Testis (tissue), 3 donors: ENCODE measurements around the gene EZH2. TPM values are rescaled to one million over a fixed set of nuclear protein-coding genes. Genes with fewer than 3 reads are reported as not detected.
A peak's percentile ranks its signal among the peaks of the same experiment; 100 is the strongest.

Experiments
- DNase-seq: peaks from one replicate; pipeline ENCODE4 v3.0.0-alpha.2; 2019
- H3K27ac ChIP-seq, 2 donors: fragments of 200-600 bp; sonication (generic); one replicate each; pipeline ENCODE4 v1.5.1; 2019
- H3K27me3 ChIP-seq: fragments of 200-600 bp; sonication (generic); one replicate; pipeline ENCODE4 v1.5.1; 2019
- H3K36me3 ChIP-seq: fragments of 200-600 bp; sonication (generic); one replicate; pipeline ENCODE4 v1.5.1; 2017; ENCODE audit warnings: low read depth; ENCODE audit errors: missing control alignments
- H3K4me1 ChIP-seq: fragments of 200-600 bp; sonication (generic); one replicate; pipeline ENCODE4 v1.5.1; 2019
- H3K4me3 ChIP-seq, 2 donors: fragments of 200-600 bp; sonication (generic); one replicate each; pipeline ENCODE4 v1.5.1; 2017 to 2019
- H3K9me3 ChIP-seq: fragments of 200-600 bp; sonication (generic); one replicate; pipeline ENCODE4 v1.5.1; 2017
- CTCF ChIP-seq, 3 experiments: fragments of 450-650 bp in 2 of 3; fragments of 200-600 bp in 1 of 3; sonication (generic) in 1 of 3; IDR thresholded peaks; one replicate each; pipeline ENCODE4 v1.5.1; 2016 to 2019; ENCODE audit warnings: antibody characterized with exemption in 3 of 3, mild to moderate bottlenecking in 2 of 3, moderate library complexity in 1 of 3
- POLR2A ChIP-seq: fragments of 450-650 bp; IDR thresholded peaks from one replicate; pipeline ENCODE4 v1.6.1; 2017; ENCODE audit warnings: antibody characterized with exemption, mild to moderate bottlenecking, moderate library complexity
- WGBS, 2 donors: methylation state at CpG; one replicate each; pipeline ENCODE4 v1.1.5; 2018; 5-methylcytosine and 5-hydroxymethylcytosine counted together
- intact Hi-C: fragments of 100-400 bp; cut with DNase I; formaldehyde crosslinking; loops from one replicate; pipeline ENCODE4 v1.15.1; 2023; ENCODE audit warnings: low total_unique reads
- polyA plus RNA-seq: library from polyadenylated mRNA; stranded (reverse); fragments of 350-450 nt; fragmentation: Illumina TruSeq; extraction: RNeasy Lipid Tissue Mini Kit (QIAGEN cat#74804); gene quantifications from one replicate; pipeline ENCODE4 v1.2.3, GENCODE V29; 2014; ENCODE audit warnings: low read depth, low replicate concordance; ENCODE audit not compliant: insufficient read depth
- total RNA-seq, 2 donors: library from RNA; depleted of rRNA; stranded (reverse); fragments of >200 nt; gene quantifications; one replicate each; pipeline ENCODE4 v1.2.3, GENCODE V29; 2016

The EZH2 gene
- total and polyA plus RNA-seq, 3 donors from 2014 or later, result 27.0 to 60.3 (median 36.0) TPM

DNA sequence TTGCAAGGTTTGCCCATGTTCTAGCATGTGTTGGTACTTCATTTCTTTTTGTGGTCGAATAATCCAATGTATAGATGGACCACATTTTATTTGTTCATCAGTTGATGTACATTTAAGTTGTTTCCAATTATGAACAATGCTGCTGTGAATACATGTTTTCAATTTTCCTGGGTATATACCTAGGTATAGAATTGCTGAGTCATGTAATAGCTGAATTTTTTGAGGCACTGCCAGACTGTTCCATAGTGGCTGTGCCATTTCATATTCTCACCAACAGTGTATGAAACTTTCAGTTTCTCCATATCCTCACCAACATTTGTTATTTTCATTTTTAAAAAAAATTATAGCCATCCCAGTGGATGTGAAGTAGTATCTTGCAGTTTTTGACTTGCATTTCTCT is 90.5 kb downstream of the EZH2 start:
- WGBS, 2 donors, result 94 to 100% methylated on average over 1 of the region's 1 CpG
- no peak overlapping the region for H3K27ac ChIP-seq
- H3K36me3 ChIP-seq, result no peaks in the 10 kb centered on the region
- intact Hi-C loops, result no loop called here
- H3K4me3 ChIP-seq, result no peak overlapping the region
- DNase-seq, result no peak
- no peaks in the 10 kb centered on the region for H3K27me3 ChIP-seq
- no peaks in the 10 kb centered on the region for H3K9me3 ChIP-seq
- TF ChIP-seq CTCF (IDR thresholded peaks at IDR 0.05) (no peak), POLR2A (no peak)
- H3K4me1 ChIP-seq, result no peaks in the 10 kb centered on the region

GRCh38 chr7:148791546-148791945 is 92.5 kb downstream of the EZH2 start:
- H3K4me1 ChIP-seq, result no peaks in the 10 kb centered on the region
- no peaks in the 10 kb centered on the region for H3K27me3 ChIP-seq
- peak overlapping the region in 1 of 2 donors; percentile 1 for H3K27ac ChIP-seq
- no peak for DNase-seq
- H3K4me3 ChIP-seq, result no peak overlapping the region
- 81 to 84% methylated on average over 15 of the region's 15 CpGs for WGBS, 2 donors
- H3K36me3 ChIP-seq, result no peaks in the 10 kb centered on the region
- TF ChIP-seq POLR2A (no peak), CTCF (IDR thresholded peaks at IDR 0.05) (no peak)
- H3K9me3 ChIP-seq, result no peaks in the 10 kb centered on the region
- intact Hi-C loops, result no loop called here

DNA sequence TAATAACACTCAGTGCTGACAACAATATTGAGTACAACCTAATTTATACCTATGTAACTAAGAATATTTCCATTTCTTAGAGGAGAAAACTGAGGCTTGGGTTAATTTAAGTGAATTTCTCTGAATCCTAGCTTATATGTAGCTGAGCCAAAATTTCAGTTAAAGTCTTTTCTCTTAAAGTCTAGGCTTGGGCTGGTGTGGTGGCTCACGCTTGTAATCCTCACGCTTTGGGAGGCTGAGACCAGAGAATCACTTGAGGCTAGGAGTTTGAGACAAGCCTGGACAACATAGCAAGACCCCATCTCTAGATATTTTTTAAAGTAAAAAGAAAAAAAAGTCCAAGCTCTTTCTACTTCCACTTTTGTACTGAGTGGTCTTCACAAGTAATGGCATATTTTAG is 93.2 kb downstream of the EZH2 start:
- no peaks in the 10 kb centered on the region for H3K27me3 ChIP-seq
- no peak for DNase-seq
- no peak overlapping the region for H3K27ac ChIP-seq
- no peak for TF ChIP-seq CTCF (IDR thresholded peaks at IDR 0.05)
- TF ChIP-seq POLR2A, result no peak
- H3K9me3 ChIP-seq, result no peaks in the 10 kb centered on the region
- WGBS, 2 donors, result 96 to 97% methylated on average over 2 of the region's 2 CpGs
- H3K4me1 ChIP-seq, result no peaks in the 10 kb centered on the region
- no peak overlapping the region for H3K4me3 ChIP-seq
- intact Hi-C loops, result no loop called here
- H3K36me3 ChIP-seq, result no peaks in the 10 kb centered on the region

GRCh38 chr7:148790131-148790726 is 93.9 kb downstream of the EZH2 start:
- WGBS, 2 donors, result 81 to 83% methylated on average over 8 of the region's 8 CpGs
- intact Hi-C loops, result no loop called here
- TF ChIP-seq CTCF (IDR thresholded peaks at IDR 0.05) (no peak), POLR2A (no peak)
- H3K9me3 ChIP-seq, result no peaks in the 10 kb centered on the region
- H3K27ac ChIP-seq, result no peak overlapping the region
- H3K4me1 ChIP-seq, result no peaks in the 10 kb centered on the region
- no peak for DNase-seq
- H3K36me3 ChIP-seq, result no peaks in the 10 kb centered on the region
- H3K27me3 ChIP-seq, result no peaks in the 10 kb centered on the region
- H3K4me3 ChIP-seq, result no peak overlapping the region

GRCh38 chr7:148789220-148789619 is 94.9 kb downstream of the EZH2 start:
- intact Hi-C loops, result no loop called here
- Histone ChIP-seq H3K27ac (no peak overlapping the region), H3K9me3 (no peaks in the 10 kb centered on the region), H3K4me3 (no peak overlapping the region), H3K27me3 (no peaks in the 10 kb centered on the region), H3K4me1 (no peaks in the 10 kb centered on the region), H3K36me3 (no peaks in the 10 kb centered on the region)
- WGBS, 2 donors, result 87 to 91% methylated on average over 7 of the region's 7 CpGs
- TF ChIP-seq CTCF (IDR thresholded peaks at IDR 0.05) (no peak), POLR2A (no peak)
- no peak for DNase-seq
